Dedifferentiated amniotic fluid mesenchymal stem cell (primary cell): Measurements from ENCODE around the gene GRPEL2.

ENCODE experiments used
- DNase-seq: peaks from one replicate; pipeline ENCODE4 v3.0.0-alpha.2; 2016; ENCODE audit errors: extremely low spot score

GRPEL2 gene

GRCh38 chr5:149319174-149319573, 26.1 kb upstream of the GRPEL2 start:
- no peak for DNase-seq

GRCh38 chr5:149320791-149321330, 24.4 kb upstream of the GRPEL2 start:
- DNase-seq = peak; percentile 87

GRCh38 chr5:149322518-149322917, 22.8 kb upstream of the GRPEL2 start:
- DNase-seq = no peak

GRCh38 chr5:149323210-149323609, 22.1 kb upstream of the GRPEL2 start:
- no peak for DNase-seq

GRCh38 chr5:149323621-149324205, 21.6 kb upstream of the GRPEL2 start:
- no peak for DNase-seq

- DNase-seq = no peak
Measured at GRCh38 chr5:149324641-149325040, 20.7 kb upstream of the GRPEL2 start.

GRCh38 chr5:149325166-149325735, 20.0 kb upstream of the GRPEL2 start:
- DNase-seq = no peak

- no peak for DNase-seq
Measured at GRCh38 chr5:149325894-149326293, 19.4 kb upstream of the GRPEL2 start.

GRCh38 chr5:149326611-149327010, 18.7 kb upstream of the GRPEL2 start:
- no peak for DNase-seq

- no peak for DNase-seq
Measured at GRCh38 chr5:149328177-149328576, 17.1 kb upstream of the GRPEL2 start.

GRCh38 chr5:149333711-149334443, 11.4 kb upstream of the GRPEL2 start:
- DNase-seq = peak; percentile 65

GRCh38 chr5:149337736-149338135, 7.6 kb upstream of the GRPEL2 start:
- DNase-seq = no peak

GRCh38 chr5:149338364-149338763, 6.9 kb upstream of the GRPEL2 start:
- no peak for DNase-seq

- no peak for DNase-seq
Measured at GRCh38 chr5:149340920-149341319, 4.4 kb upstream of the GRPEL2 start.

- no peak for DNase-seq
Measured at GRCh38 chr5:149341876-149342275, 3.4 kb upstream of the GRPEL2 start.

- no peak for DNase-seq
Measured at GRCh38 chr5:149344151-149344550, 1.1 kb upstream of the GRPEL2 start.

- peak; percentile 49 for DNase-seq
Measured at GRCh38 chr5:149345892-149346222, 558 bp downstream of the GRPEL2 start.

- DNase-seq = no peak
Measured at GRCh38 chr5:149348518-149348917, 3.2 kb downstream of the GRPEL2 start.

GRCh38 chr5:149349382-149349781, 4.1 kb downstream of the GRPEL2 start:
- no peak for DNase-seq

GRCh38 chr5:149352169-149352568, 6.9 kb downstream of the GRPEL2 start:
- no peak for DNase-seq

- no peak for DNase-seq
Measured at GRCh38 chr5:149353911-149354310, 8.6 kb downstream of the GRPEL2 start.

GRCh38 chr5:149355688-149356087, 10.4 kb downstream of the GRPEL2 start:
- DNase-seq = no peak

- DNase-seq = no peak
Measured at GRCh38 chr5:149356391-149356790, 11.1 kb downstream of the GRPEL2 start.
